Raji (cell line): Measurements from ENCODE around the gene POU6F2.

ENCODE experiments used
- POLR2A ChIP-seq: IDR thresholded peaks from 2 replicates; pipeline ENCODE4 v1.6.1; 2011; ENCODE audit warnings: low read depth, low read length, control low read depth; ENCODE audit not compliant: insufficient read depth

The POU6F2 gene

GRCh38 chr7:39379416-39379815, 401.7 kb downstream of the POU6F2 start:
- TF ChIP-seq POLR2A: no peak

GRCh38 chr7:39383136-39383535, 405.4 kb downstream of the POU6F2 start:
- no peak for TF ChIP-seq POLR2A

GRCh38 chr7:39384386-39384785, 406.7 kb downstream of the POU6F2 start:
- no peak for TF ChIP-seq POLR2A

GRCh38 chr7:39386718-39387117, 409.0 kb downstream of the POU6F2 start:
- no peak for TF ChIP-seq POLR2A

- TF ChIP-seq POLR2A: no peak
These were observed 414.4 kb downstream of the POU6F2 start for GRCh38 chr7:39392151-39392550.

- no peak for TF ChIP-seq POLR2A
These were observed 416.5 kb downstream of the POU6F2 start for GRCh38 chr7:39394105-39394680.

GRCh38 chr7:39399458-39399857, 421.7 kb downstream of the POU6F2 start:
- no peak for TF ChIP-seq POLR2A

- TF ChIP-seq POLR2A: no peak
These were observed 422.3 kb downstream of the POU6F2 start for GRCh38 chr7:39399986-39400385.

- TF ChIP-seq POLR2A: no peak
These were observed 423.1 kb downstream of the POU6F2 start for GRCh38 chr7:39400836-39401235.

GRCh38 chr7:39402034-39402433, 424.3 kb downstream of the POU6F2 start:
- no peak for TF ChIP-seq POLR2A

GRCh38 chr7:39404907-39405306, 427.2 kb downstream of the POU6F2 start:
- TF ChIP-seq POLR2A: no peak

GRCh38 chr7:39405581-39405980, 427.9 kb downstream of the POU6F2 start:
- no peak for TF ChIP-seq POLR2A

GRCh38 chr7:39406467-39406866, 428.8 kb downstream of the POU6F2 start:
- TF ChIP-seq POLR2A: no peak

GRCh38 chr7:39407137-39407536, 429.4 kb downstream of the POU6F2 start:
- no peak for TF ChIP-seq POLR2A

- no peak for TF ChIP-seq POLR2A
These were observed 430.0 kb downstream of the POU6F2 start for GRCh38 chr7:39407723-39408122.

- TF ChIP-seq POLR2A: no peak
These were observed 431.2 kb downstream of the POU6F2 start for GRCh38 chr7:39408906-39409305.

- TF ChIP-seq POLR2A: no peak
These were observed 432.9 kb downstream of the POU6F2 start for GRCh38 chr7:39410582-39410981.
